Lung (tissue), 12 donors: ENCODE measurements around the gene TMEM106C. TPM values are rescaled to one million over a fixed set of nuclear protein-coding genes. Genes with fewer than 3 reads are reported as not detected.
A peak's percentile ranks its signal among the peaks of the same experiment; 100 is the strongest.

Experiments
- ATAC-seq: fragments of 200-7000 bp; cut with Tn5 transposase; one replicate; pipeline ENCODE4 v1.9.1; 2020; ENCODE audit warnings: moderate number of reproducible peaks; ENCODE audit not compliant: insufficient read depth, low FRiP score
- DNase-seq, 3 donors: peaks; one replicate each; pipeline ENCODE4 v3.0.0-alpha.2; 2013 to 2017
- H3K27ac ChIP-seq, 2 donors: one replicate each; pipeline ENCODE4 v1.5.1; 2013; ENCODE audit warnings: mild to moderate bottlenecking in 2 of 2, moderate library complexity in 2 of 2, control low read depth in 1 of 2, inconsistent platforms in 1 of 2, low read depth in 1 of 2, low read length in 1 of 2
- H3K27me3 ChIP-seq, 3 donors: one replicate each; pipeline ENCODE4 v1.5.1; 2013; ENCODE audit warnings: low read length in 2 of 3; ENCODE audit not compliant: control insufficient read depth in 3 of 3, insufficient read depth in 3 of 3
- H3K36me3 ChIP-seq, 4 donors: one replicate each; pipeline ENCODE4 v1.5.1; 2013; ENCODE audit warnings: low read length in 4 of 4, mild to moderate bottlenecking in 1 of 4, moderate library complexity in 1 of 4; ENCODE audit not compliant: control insufficient read depth in 4 of 4, insufficient read depth in 4 of 4
- H3K4me1 ChIP-seq, 5 donors: one replicate each; pipeline ENCODE4 v1.5.1; 2013; ENCODE audit warnings: low read length in 5 of 5, mild to moderate bottlenecking in 2 of 5, moderate library complexity in 1 of 5; ENCODE audit not compliant: control insufficient read depth in 5 of 5, insufficient read depth in 5 of 5
- H3K4me3 ChIP-seq: one replicate; pipeline ENCODE4 v1.5.1; 2013; ENCODE audit warnings: mild to moderate bottlenecking, control low read depth, moderate library complexity
- H3K9ac ChIP-seq, 2 donors: one replicate each; pipeline ENCODE4 v1.5.1; 2013; ENCODE audit warnings: low read length in 2 of 2, control low read depth in 1 of 2; ENCODE audit not compliant: insufficient read depth in 1 of 2
- H3K9me3 ChIP-seq, 4 donors: one replicate each; pipeline ENCODE4 v1.5.1; 2013; ENCODE audit warnings: low read length in 3 of 4, mild to moderate bottlenecking in 1 of 4, moderate library complexity in 1 of 4; ENCODE audit not compliant: control insufficient read depth in 4 of 4, insufficient read depth in 3 of 4
- WGBS, 2 donors: extraction: QIAGEN DNeasy Blood & Tissue Kit; methylation state at CpG; one replicate each; pipeline ENCODE4 v1.1.7; 2013; 5-methylcytosine and 5-hydroxymethylcytosine counted together
- polyA plus RNA-seq, 2 donors: library from polyadenylated mRNA; stranded (reverse); fragments of 200-250 nt; gene quantifications; one replicate each; pipeline ENCODE4 v1.2.1, GENCODE V29; 2013
- total RNA-seq, 2 donors: library from RNA; depleted of rRNA in 1 of 2; stranded (reverse); fragments of >200 nt in 1 of 2; gene quantifications; one replicate each; pipeline ENCODE4 v1.2.1, GENCODE V29; 2014 to 2021
- TF ChIP-seq, protein P1 (sequence below): IDR thresholded peaks from 2 replicates; pipeline ENCODE4 v1.5.1; 2012; ENCODE audit warnings: mild to moderate bottlenecking; ENCODE audit errors: control extremely low read depth, extremely low read depth
- donor health status: control.
- donor health status: control.
- donor health status: Bipolar disorder and iron deficiency.
- donor health status: healthy.
- donor health status: DM: yes; HTN: yes; CAD: no.

Gene TMEM106C
- total and polyA plus RNA-seq, 4 donors: 29.3 to 53.0 (median 34.1) TPM

DNA sequence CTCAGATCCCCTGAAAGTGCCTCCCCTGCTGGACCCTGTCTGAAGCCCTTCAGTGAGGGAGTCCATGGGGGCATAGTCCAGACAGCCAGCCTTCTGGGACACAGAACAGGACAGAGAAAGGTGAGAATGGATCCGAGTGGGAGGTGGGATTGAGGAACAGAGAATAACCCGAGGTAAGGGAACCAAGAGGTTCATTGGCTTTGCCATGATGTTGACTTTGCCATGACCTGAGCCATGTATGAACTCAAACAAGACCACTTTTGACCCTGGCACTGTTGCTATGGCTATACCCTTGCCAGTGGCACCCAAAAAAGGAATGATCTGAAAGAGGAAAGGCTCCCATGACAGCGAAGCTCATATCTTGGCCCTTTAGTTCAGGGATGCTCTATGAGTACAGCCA is 36.0 kb upstream of the TMEM106C start:
- Histone ChIP-seq H3K27me3 (peaks cover 0 to 3% (median 0%) of the 10 kb centered on the region in 3 donors), H3K27ac (no peak overlapping the region), H3K4me3 (no peak overlapping the region), H3K4me1 (no peaks in the 10 kb centered on the region), H3K9me3 (no peaks in the 10 kb centered on the region), H3K36me3 (no peaks in the 10 kb centered on the region), H3K9ac (no peak overlapping the region)
- no peak for ATAC-seq
- WGBS, 2 donors: 85 to 96% methylated on average over 3 of the region's 3 CpGs
- TF ChIP-seq, protein P1, sequence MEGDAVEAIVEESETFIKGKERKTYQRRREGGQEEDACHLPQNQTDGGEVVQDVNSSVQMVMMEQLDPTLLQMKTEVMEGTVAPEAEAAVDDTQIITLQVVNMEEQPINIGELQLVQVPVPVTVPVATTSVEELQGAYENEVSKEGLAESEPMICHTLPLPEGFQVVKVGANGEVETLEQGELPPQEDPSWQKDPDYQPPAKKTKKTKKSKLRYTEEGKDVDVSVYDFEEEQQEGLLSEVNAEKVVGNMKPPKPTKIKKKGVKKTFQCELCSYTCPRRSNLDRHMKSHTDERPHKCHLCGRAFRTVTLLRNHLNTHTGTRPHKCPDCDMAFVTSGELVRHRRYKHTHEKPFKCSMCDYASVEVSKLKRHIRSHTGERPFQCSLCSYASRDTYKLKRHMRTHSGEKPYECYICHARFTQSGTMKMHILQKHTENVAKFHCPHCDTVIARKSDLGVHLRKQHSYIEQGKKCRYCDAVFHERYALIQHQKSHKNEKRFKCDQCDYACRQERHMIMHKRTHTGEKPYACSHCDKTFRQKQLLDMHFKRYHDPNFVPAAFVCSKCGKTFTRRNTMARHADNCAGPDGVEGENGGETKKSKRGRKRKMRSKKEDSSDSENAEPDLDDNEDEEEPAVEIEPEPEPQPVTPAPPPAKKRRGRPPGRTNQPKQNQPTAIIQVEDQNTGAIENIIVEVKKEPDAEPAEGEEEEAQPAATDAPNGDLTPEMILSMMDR: no peak
- no peak for DNase-seq

DNA sequence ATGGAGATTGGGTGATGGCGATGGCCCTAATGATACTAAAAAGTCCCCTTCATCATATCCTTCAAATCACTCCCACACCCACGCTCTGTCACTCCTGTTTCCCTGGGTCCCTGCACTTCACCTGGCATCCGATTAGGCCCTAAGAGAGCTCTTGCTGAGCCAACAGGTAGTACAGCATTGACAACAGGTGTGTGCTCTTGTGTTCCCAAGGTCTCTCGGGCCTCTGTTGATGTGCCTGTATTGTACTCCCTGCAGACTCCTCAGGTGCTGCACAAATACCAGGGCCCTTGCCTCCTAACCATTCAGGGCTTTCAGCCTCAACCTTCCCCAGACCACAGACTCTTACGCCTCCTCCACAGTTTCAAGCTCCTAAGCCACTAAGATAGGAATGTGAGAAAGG is 32.8 kb upstream of the TMEM106C start:
- TF ChIP-seq, protein P1: no peak
- H3K9me3 ChIP-seq: no peaks in the 10 kb centered on the region
- H3K27me3 ChIP-seq: no peaks in the 10 kb centered on the region
- 90 to 92% methylated on average over 5 of the region's 5 CpGs for WGBS, 2 donors
- H3K9ac ChIP-seq: no peak overlapping the region
- ATAC-seq (no peak), DNase-seq (no peak)
- no peak overlapping the region for H3K27ac ChIP-seq
- H3K4me1 ChIP-seq: peaks cover 0 to 10% (median 0%) of the 10 kb centered on the region in 5 donors
- no peaks in the 10 kb centered on the region for H3K36me3 ChIP-seq
- no peak overlapping the region for H3K4me3 ChIP-seq

DNA sequence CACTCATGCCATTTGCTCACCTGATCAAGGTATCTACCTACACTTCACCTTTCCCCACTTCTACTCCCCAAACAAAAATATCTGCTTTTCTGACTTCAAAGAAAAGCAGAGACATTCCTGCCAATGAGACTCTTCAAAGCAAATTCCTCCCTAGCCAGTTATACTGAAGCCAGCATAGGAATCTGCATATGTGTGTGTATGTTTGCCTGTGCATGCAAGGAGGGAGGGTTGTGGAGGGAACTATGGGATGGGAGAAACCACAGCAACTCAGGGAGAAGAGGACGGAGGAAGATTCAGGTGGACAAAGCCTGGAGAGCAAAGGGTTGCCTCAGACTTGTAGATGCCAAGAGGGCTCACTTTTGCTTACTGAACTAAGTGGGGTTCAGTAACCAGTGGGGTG is 32.2 kb upstream of the TMEM106C start:
- 73 to 80% methylated on average over 1 of the region's 1 CpG for WGBS, 2 donors

More for the DNA sequence above, 32.2 kb upstream of the TMEM106C start:
- ATAC-seq (no peak), DNase-seq (peak in 1 of 3 donors; percentile 31)
- no peaks in the 10 kb centered on the region for H3K27me3 ChIP-seq
- TF ChIP-seq, protein P1: no peak
- no peak overlapping the region for H3K4me3 ChIP-seq
- H3K9ac ChIP-seq: no peak overlapping the region
- H3K9me3 ChIP-seq: no peaks in the 10 kb centered on the region
- no peaks in the 10 kb centered on the region for H3K36me3 ChIP-seq
- peaks cover 0 to 11% (median 3%) of the 10 kb centered on the region in 5 donors for H3K4me1 ChIP-seq
- H3K27ac ChIP-seq: no peak overlapping the region
